Head of caudate nucleus (tissue), 42 donors: ENCODE measurements around the gene FAM136A.
A peak's percentile ranks its signal among the peaks of the same experiment; 100 is the strongest.
"Not testable (repeated sequence)": the region's sequence is repeated elsewhere in the genome, so short reads cannot be mapped to it uniquely, and the experiment has no call there.

Source experiments
- DNase-seq, 42 donors: peaks; one replicate each; pipeline versions ENCODE4 v3.0.0 to v3.0.0-alpha.2; 2020 to 2021; ENCODE audit warnings: mixed read lengths in 7 of 42
- intact Hi-C: fragments of 100-400 bp; cut with DNase I; formaldehyde crosslinking; loops from one replicate; pipeline ENCODE4 v1.15.0; 2022

Gene FAM136A

DNA sequence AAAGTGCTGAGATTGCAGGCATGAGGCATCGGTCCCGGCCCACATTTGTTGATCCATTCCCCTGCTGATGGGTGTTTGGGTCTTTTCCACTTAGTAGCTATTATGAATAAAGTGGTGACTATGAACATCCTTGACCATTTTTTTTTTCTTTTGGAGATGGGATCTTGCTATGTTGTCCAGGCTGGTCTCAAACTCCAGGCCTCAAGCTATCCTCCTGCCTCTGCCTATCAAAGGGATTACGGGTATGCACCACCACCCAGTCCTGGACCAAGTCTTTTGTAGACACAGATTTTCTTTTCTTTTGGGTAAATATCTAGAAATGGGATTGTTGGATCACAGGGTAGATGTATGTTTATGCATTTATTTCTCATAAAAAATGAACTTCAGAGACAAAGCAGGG is 1.3 kb upstream of the FAM136A start:
- intact Hi-C loops = loop anchor here (5.0 to 10.0 kb wide), 2 partner anchors 342 to 391 kb away; no protein-coding TSS in a partner anchor
- no peak for DNase-seq

DNA sequence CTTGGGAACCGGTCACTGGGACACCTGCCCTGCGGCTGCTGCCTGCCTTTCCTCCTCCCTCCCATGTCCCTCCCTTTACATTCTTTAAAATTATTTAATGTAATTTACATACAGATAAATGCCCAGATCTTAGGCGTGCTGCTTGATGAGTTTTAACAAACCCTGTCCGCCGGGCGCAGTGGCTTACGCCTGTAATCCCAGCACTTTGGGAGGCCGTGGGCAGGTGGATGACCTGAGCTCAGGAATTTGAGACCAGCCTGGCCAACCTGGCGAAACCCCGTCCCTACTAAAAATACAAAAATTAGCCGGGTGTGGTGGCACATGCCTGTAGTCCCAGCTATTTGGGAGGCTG is 304 bp upstream of the FAM136A start:
- peak in 1 of 42 donors; percentile 17 for DNase-seq
- intact Hi-C loops = loop anchor here (5.0 to 10.0 kb wide), 2 partner anchors 343 to 390 kb away; no protein-coding TSS in a partner anchor

DNA sequence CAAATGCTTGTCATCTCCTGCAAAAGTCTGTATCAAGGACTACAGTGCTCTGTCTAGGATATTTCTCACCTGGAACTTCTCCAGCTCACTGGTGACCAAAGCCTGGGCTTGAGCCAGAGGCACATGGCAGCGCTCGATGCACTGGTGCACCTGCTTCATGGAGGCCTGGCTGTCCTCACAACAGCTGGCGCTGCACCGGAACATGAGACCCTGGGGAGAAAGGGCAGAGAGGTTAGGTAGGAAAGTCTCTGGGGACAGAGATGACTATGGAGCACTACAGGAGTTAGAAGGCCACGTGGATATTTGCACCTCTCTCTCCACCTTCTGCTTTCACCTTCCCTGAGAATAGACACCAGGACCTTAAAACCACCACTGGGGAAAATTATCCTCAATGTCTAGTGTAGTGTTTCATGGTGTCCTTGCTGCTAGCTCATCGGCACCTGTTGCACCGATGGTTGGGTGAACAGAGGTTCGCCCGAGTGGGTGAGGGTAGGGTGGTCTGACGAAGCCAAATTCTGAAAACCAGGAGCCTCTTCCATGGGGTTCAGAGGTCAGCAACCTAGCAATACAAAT is 1.0 kb downstream of the FAM136A start:
- DNase-seq = peak in 1 of 42 donors; percentile 36

DNA sequence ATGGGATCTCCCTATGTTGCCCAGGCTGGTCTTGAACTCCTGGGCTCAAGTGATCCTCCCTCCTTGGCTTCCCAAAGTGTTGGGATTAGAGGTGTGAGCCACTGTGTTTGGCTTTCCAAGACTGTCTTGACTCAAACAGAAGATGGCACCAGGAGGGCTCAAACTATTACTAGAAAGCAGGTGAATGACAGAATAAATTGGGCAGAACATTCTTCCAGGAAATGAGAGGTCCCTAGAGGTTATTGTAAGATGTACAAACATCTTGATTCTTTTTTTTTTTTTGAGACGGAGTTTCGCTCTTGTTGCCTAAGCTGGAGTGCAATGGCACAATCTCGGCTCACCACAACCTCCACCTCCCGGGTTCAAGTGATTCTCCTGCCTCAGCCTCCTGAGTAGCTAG is 4.0 kb downstream of the FAM136A start:
- DNase-seq, intact Hi-C loops: not testable (repeated sequence)

More for the DNA sequence above, 1.0 kb downstream of the FAM136A start:
- intact Hi-C loops = loop anchor here (5.0 to 10.0 kb wide), 2 partner anchors 344 to 389 kb away; no protein-coding TSS in a partner anchor

GRCh38 chr2:70283500-70284191 is 18.2 kb downstream of the FAM136A start:
- DNase-seq = no peak
- intact Hi-C loops = no loop called here

DNA sequence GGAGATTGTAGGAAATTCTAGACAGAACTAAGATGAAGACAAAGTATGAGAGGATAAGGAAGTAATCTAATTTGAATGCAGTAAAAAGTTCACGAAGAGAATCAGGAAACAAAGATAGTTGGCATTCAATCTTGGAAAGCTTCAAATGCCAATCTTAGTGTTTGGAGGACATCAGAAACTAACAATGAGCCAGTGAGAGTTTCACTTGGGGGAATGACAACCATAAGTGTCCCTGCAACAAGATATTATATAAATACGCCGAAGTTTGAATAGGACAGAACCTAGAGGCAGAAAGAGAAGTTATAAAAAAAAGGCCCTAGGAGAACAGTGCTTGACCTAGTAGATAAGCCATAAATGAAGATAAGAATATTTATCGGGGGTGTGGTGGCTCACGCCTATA is 19.4 kb downstream of the FAM136A start:
- intact Hi-C loops = no loop called here
- no peak for DNase-seq

DNA sequence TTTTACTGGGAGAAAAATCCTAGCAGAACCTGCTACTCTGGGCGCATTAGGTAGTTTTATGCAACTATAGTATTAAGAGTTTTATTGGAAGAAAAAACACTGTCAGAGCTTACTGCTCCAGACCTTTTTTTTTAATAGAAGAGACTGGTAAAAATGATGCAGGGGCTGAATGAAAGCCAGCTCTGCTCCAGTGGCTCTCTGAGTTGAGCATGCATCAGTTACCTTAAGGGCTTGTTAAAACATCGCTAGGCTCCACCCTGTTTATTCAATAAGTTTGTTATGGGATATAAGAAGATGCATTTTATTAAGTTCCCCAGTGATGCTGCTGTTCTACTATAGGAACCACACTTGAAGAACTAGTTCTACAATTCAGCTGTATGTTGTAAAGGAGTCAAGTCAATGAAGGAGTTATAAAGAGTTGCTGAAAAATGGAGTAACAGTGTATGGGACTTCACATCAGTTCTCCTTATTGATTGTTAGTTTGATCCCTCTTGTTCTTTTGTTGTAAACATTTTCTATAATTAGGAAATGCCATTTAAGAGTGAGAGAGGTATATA is 21.5 kb downstream of the FAM136A start:
- no peak for DNase-seq
- intact Hi-C loops = no loop called here

DNA sequence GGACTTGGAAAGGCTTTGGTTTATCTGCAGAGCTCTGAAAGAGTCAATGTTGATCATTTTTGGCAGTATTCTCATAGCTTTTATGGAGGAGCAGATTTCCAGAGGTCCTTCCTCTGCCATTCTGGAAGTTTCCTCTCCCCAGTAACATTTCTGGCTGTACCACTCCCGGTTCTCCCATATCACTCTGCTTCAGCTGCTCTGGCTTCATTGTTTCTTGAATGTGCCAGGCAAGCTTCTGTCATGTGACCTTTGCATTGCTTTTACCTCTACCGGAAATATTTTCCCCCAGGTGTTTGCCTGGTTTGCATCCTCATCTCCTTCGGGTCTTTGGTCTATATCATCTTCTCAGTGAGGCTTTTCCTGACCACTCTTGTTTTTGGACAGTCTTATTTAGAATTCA is 31.5 kb downstream of the FAM136A start:
- DNase-seq = no peak
- intact Hi-C loops = no loop called here

DNA sequence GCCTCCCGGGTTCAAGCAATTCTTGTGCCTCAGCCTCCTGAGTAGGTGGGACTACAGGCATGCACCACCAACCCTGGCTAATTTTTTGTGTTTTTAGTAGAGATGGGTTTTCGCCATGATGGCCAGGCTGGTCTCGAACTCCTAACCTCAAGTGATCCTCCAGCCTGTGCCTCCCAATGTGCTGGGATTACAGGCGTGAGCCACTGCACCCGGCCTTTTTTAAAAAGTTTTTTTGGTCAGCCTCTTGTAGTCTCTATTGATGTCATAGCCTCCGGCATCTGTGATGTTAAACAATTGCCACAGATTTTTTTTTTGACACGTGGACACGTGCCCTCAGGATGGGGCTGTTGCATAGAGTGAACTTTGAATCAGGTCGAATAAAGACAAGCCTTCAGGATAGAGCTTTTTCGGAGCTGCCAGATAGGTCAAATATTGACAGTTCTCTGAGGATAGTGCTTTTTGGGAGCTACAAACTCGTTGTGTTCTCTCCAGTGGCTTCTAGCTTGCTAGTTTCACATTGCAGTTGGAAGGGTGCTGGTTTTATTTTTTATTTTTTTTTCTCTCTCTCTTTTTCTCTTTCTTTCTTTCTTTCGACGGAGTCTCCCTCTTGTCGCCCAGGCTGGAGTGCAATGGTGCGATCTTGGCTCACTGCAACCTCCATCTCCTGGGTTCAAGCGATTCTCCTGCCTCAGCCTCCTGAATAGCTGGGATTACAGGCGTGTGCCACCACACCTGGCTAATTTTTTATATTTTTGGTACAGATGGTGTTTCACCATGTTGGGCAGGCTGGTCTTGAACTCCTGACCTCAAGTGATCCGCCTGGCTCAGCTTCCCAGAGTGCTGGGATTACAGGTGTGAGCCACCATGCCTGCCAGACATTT is 32.2 kb downstream of the FAM136A start:
- intact Hi-C loops, DNase-seq: not testable (repeated sequence)

DNA sequence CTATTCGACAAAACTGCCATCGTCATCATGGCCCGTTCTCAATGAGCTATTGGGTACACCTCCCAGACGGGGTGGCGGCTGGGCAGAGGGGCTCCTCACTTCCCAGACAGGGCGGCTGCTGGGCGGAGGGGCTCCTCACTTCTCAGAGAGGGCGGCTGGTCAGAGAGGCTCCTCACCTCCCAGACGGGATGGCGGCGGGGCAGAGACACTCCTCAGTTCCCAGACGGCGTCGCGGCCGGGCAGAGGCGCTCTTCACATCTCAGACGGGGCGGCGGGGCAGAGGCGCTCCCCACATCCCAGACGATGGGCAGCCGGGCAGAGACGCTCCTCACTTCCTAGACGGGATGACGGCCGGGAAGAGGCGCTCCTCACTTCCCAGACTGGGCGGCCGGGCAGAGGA is 34.9 kb downstream of the FAM136A start:
- DNase-seq, intact Hi-C loops: not testable (repeated sequence)

DNA sequence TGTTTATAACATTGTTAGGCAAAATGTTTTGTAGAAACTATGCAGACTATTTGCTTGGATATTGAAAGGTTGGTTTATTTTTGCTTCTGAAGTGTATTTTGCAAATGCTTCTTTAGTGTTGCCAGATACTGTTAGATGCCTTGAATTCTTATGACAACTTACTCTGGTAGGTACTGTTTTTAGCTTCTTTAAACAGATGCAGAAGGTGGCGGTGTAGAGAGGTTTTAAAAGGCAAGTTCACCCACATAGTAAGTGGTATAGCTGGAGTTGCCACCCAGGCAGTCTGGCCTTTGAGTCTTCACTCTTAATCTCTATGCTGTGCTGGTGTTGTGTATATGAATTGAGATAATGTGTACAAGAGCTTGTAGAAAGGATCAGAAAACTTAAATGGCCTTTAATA is 40.4 kb downstream of the FAM136A start:
- peak in 7 of 42 donors; percentile 15 to 62 (median 29) for DNase-seq
- intact Hi-C loops = no loop called here

GRCh38 chr2:70258532-70258875 is 43.4 kb downstream of the FAM136A start:
- DNase-seq = peak in 36 of 42 donors; percentile 17 to 69 (median 38)
- intact Hi-C loops = loop anchor here (2.0 kb wide), 1 partner anchor 34 kb away; the partner anchor contains the start of gene SNRPG

DNA sequence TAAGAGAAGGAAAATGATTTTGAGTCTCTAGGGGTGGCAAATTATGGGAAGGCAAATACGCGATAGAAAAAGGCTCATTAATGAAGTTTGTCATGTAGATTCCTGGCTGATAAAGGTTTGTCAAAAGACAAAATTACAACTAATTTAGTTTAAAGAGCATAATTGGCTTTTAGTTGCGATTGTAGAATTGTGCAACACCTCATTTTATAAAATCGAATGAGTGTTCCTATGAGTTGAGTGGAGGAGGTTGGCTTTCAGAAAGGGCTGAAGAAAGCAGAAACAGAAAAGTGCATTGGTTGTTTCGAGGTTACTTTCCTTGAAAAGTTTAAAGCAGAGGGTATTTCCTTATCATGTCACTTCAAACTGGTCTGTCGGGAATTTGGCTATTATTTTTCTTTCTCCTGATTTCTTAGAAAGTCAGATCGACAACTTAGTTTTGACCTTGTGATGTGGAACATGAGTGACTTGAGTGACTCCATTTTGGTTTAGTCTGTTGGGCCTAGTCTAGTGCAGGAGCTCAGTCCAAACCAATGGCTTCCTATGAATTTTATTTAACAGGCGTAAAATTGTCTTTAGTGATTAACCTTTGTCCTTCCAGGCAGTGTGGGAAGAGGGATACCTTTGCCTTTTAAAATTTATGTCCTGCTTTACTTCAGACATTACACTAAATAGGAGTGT is 46.1 kb downstream of the FAM136A start:
- intact Hi-C loops = no loop called here
- DNase-seq = no peak

GRCh38 chr2:70250434-70250833 is 51.4 kb downstream of the FAM136A start:
- intact Hi-C loops = no loop called here
- peak in 1 of 42 donors; percentile 22 for DNase-seq

DNA sequence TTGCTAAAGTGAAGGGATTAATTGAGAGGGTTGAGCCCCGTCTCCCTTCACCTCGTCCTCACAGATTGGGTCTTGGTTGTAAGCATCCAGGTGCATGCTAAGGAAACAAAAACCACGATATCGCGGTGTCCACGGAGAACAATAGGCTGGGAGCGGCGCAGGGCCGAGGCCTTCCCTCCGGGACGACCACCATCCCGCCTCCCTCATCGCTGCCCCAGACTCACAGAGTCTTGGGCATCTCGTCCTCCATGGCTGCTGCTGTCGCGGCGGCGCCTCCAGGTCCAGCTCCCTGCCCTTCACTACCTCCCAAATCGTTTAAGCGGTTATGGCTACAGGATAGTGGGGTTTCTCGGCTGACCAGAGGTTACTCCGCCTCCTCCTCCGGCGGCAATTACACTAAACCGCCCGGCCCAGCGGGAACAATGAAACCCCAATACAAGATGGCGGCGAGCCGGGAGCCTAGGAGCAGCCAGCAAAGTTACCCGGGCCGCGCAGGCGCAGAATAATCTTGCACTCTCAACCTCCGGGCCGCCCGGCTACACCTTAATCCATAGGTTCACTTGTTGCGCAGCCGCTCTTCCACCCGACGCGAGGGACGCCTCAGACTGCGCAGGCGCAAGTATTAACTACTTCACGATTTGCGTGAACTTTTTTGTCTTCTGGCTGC is 53.6 kb downstream of the FAM136A start, which contains the start of gene TIA1:
TSS of gene TIA1 (minus strand) at position 448 of the 667 bp plus-strand sequence. CDS start at position 250, 198 bp downstream.
- intact Hi-C loops = loop anchor here (2.0 to 5.0 kb wide), 2 partner anchors 58 to 161 kb away; partner anchors contain the start of genes C2orf42 and PCBP1
- peak; percentile 87 to 98 (median 95) for DNase-seq

DNA sequence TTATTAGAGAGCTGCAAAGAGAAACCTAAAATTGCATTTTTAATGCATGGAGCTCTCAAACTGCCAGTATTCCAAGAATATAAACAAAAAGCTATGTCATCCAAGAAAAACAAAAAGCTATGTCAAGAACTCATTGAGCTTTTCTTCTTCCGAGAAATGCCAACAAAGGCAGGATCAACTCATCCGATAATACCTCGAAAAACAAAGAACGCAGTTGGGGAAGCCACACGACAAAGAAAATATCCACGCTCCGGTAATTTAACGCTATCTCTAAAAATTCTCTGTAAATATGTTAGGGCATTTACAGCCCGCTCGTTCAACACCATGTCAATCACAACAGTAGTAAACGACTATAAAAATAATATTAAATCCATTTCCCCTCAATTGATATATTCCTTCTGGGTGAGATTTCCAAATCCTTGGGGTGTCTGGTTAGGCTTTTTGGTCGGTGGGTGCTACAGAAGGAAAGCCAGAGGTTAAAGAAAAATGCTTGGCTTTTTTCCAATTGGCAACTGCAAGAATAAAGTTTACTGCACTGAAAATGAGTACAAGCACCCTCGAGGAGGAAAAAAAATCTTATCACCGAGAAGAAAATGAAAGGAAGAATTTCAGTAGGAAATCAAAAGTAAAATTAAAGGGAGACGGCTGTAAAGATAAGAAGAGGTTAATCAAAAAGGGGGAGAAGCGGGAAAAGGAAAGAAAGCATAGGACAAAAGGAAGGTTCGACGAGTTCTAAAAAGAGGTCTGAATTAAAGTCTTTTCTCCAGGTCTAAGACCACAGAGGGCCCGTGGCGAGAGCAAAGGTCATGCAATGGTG is 54.3 kb downstream of the FAM136A start:
- DNase-seq = no peak
- intact Hi-C loops = loop anchor here (2.0 to 5.0 kb wide), 2 partner anchors 57 to 160 kb away; partner anchors contain the start of genes C2orf42 and PCBP1
